ENCODE measurements around the gene GON4L.

GON4L gene

GRCh38 chr1:155904261-155904660, 47.2 kb upstream of the GON4L start:
- ChIA-PET POLR2A (no interaction called here), CTCF (interaction anchor here (0.9 kb wide), 1 partner anchor 162 kb away, joined by 5 read pairs; no protein-coding TSS in a partner anchor)
- H3K4me3 ChIP-seq (ENCODE audit: low read depth, low read length): no peak overlapping the region
- H3K27ac ChIP-seq (ENCODE audit: extremely low read depth, low read depth, low read length): no peak overlapping the region
- no peaks in the 10 kb centered on the region for H3K9me3 ChIP-seq (ENCODE audit: control insufficient read depth, insufficient read depth, low read depth, low read length)
- peaks cover 78% of the 10 kb centered on the region in 2 experiments for H3K36me3 ChIP-seq (ENCODE audit: control insufficient read depth in 2 of 2, insufficient read depth in 1 of 2, low read length in 2 of 2)
- TF ChIP-seq ZBTB26 (tag by site-specific recombination; optimal IDR thresholded peaks at IDR 0.05): no peak
- TF ChIP-seq SP3 (tag by site-specific recombination; IDR thresholded peaks at IDR 0.05): no peak
- no peak for TF ChIP-seq ZNF558 (tag by site-specific recombination; IDR thresholded peaks at IDR 0.05)
- TF ChIP-seq ZEB2 (tag by site-specific recombination; IDR thresholded peaks at IDR 0.05): no peak
- TF ChIP-seq, protein P1, sequence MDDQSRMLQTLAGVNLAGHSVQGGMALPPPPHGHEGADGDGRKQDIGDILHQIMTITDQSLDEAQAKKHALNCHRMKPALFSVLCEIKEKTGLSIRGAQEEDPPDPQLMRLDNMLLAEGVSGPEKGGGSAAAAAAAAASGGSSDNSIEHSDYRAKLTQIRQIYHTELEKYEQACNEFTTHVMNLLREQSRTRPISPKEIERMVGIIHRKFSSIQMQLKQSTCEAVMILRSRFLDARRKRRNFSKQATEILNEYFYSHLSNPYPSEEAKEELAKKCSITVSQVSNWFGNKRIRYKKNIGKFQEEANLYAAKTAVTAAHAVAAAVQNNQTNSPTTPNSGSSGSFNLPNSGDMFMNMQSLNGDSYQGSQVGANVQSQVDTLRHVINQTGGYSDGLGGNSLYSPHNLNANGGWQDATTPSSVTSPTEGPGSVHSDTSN (CRISPR knock-in tag; IDR thresholded peaks at IDR 0.05): no peak
- TF ChIP-seq GLI2 (tag by site-specific recombination; IDR thresholded peaks at IDR 0.05; ENCODE audit: borderline replicate concordance, low read depth): no peak
- no peak for TF ChIP-seq ZNF560 (tag by site-specific recombination; IDR thresholded peaks at IDR 0.05; ENCODE audit: borderline replicate concordance)
- TF ChIP-seq ZNF623 (tag by site-specific recombination; IDR thresholded peaks at IDR 0.05): no peak
- TF ChIP-seq, protein P2, sequence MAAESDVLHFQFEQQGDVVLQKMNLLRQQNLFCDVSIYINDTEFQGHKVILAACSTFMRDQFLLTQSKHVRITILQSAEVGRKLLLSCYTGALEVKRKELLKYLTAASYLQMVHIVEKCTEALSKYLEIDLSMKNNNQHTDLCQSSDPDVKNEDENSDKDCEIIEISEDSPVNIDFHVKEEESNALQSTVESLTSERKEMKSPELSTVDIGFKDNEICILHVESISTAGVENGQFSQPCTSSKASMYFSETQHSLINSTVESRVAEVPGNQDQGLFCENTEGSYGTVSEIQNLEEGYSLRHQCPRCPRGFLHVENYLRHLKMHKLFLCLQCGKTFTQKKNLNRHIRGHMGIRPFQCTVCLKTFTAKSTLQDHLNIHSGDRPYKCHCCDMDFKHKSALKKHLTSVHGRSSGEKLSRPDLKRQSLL (tag by site-specific recombination; IDR thresholded peaks at IDR 0.05): no peak
- TF ChIP-seq ZNF561 (tag by site-specific recombination; IDR thresholded peaks at IDR 0.05; ENCODE audit: borderline replicate concordance): no peak
- TF ChIP-seq ZBTB7A (tag by site-specific recombination; IDR thresholded peaks at IDR 0.05; ENCODE audit: low read depth): no peak
- no peak for TF ChIP-seq ZBTB20 (tag by site-specific recombination; IDR thresholded peaks at IDR 0.05)
- TF ChIP-seq ZNF174 (tag by site-specific recombination; IDR thresholded peaks at IDR 0.05): no peak
- TF ChIP-seq, protein P3, sequence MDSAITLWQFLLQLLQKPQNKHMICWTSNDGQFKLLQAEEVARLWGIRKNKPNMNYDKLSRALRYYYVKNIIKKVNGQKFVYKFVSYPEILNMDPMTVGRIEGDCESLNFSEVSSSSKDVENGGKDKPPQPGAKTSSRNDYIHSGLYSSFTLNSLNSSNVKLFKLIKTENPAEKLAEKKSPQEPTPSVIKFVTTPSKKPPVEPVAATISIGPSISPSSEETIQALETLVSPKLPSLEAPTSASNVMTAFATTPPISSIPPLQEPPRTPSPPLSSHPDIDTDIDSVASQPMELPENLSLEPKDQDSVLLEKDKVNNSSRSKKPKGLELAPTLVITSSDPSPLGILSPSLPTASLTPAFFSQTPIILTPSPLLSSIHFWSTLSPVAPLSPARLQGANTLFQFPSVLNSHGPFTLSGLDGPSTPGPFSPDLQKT (IDR thresholded peaks at IDR 0.05; ENCODE audit: borderline replicate concordance, low read depth, low read length): no peak
- no peak for TF ChIP-seq ZNF350 (tag by site-specific recombination; IDR thresholded peaks at IDR 0.05)
- no peak for TF ChIP-seq MYNN (tag by site-specific recombination; IDR thresholded peaks at IDR 0.05; ENCODE audit: borderline replicate concordance)
- no peak for TF ChIP-seq KLF17 (tag by site-specific recombination; IDR thresholded peaks at IDR 0.05)
- no peak for TF ChIP-seq ZNF132 (tag by site-specific recombination; IDR thresholded peaks at IDR 0.05; ENCODE audit: borderline replicate concordance)
- no peak for TF ChIP-seq ZNF639 (tag by site-specific recombination; IDR thresholded peaks at IDR 0.05)
- no peak for TF ChIP-seq ZNF514 (tag by site-specific recombination; IDR thresholded peaks at IDR 0.05)
- no peaks in the 10 kb centered on the region for H3K4me1 ChIP-seq (ENCODE audit: control insufficient read depth, insufficient read depth, low read length)

All from HEK293 (cell line).